GM13976 (cell line): ENCODE measurements around the gene IGFALS.
"Not testable (repeated sequence)": the region's sequence is repeated elsewhere in the genome, so short reads cannot be mapped to it uniquely, and the experiment has no call there.

Experiments used
- DNase-seq: peaks from one replicate; pipeline ENCODE4 v3.0.0; 2012; ENCODE audit warnings: low spot score
- in situ Hi-C: fragments of 300-500 bp; cut with MboI; formaldehyde crosslinking; loops from one replicate; pipeline ENCODE4 v1.12.0; 2022; ENCODE audit warnings: low sequenced_read_pairs, mixed read lengths, inconsistent platforms; ENCODE audit not compliant: unreplicated experiment
- TF ChIP-seq, protein P1 (sequence below): IDR thresholded peaks from 2 replicates; pipeline ENCODE4 v1.5.1; 2012; ENCODE audit warnings: borderline replicate concordance, mild to moderate bottlenecking; ENCODE audit not compliant: insufficient read depth; ENCODE audit errors: extremely low read depth, missing control alignments, control extremely low read depth

Gene IGFALS

DNA sequence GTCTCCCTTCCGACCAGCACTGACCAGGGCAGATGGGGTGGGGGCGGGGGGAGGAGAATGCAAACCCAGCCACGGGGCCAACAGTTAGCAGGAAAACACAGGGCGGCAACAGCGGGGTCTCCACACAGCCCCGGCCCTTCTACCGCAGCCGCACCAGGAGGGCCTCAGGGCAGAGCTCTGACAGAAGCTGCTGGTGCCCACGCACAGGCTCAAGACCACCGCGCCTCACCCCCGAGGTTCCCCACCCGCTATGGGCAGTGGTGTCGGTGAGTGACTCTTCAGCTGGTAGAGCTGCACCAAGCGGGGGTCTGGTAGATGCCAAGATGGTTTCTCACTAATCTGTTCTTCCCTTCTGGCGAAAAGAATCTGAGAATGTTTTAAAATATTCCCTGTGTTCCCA lies 17.0 kb upstream of the IGFALS start:
- TF ChIP-seq, protein P1, sequence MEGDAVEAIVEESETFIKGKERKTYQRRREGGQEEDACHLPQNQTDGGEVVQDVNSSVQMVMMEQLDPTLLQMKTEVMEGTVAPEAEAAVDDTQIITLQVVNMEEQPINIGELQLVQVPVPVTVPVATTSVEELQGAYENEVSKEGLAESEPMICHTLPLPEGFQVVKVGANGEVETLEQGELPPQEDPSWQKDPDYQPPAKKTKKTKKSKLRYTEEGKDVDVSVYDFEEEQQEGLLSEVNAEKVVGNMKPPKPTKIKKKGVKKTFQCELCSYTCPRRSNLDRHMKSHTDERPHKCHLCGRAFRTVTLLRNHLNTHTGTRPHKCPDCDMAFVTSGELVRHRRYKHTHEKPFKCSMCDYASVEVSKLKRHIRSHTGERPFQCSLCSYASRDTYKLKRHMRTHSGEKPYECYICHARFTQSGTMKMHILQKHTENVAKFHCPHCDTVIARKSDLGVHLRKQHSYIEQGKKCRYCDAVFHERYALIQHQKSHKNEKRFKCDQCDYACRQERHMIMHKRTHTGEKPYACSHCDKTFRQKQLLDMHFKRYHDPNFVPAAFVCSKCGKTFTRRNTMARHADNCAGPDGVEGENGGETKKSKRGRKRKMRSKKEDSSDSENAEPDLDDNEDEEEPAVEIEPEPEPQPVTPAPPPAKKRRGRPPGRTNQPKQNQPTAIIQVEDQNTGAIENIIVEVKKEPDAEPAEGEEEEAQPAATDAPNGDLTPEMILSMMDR, result no peak
- in situ Hi-C loops, result no loop called here

DNA sequence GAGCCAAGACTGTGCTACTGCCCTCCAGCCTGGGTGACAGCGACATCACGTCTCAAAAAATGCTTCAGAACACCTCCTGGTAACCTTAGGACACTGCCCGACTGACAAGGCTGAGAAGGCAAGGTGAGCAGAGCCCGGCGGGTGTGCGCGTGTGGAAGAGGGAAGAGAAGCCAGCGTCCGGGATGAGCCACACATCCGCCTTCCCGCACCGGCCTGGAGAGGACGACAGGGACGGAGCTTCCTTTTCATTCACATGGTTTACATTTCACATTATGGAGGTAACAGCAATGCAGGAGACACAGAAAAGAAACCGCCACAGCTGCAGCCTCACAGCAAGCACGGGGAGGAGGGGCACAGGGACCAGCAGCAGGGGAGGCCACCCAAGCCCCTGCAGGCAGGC lies 16.6 kb upstream of the IGFALS start:
- TF ChIP-seq, protein P1, result no peak
- no peak for DNase-seq
- in situ Hi-C loops, result no loop called here

More for the DNA sequence above, 17.0 kb upstream of the IGFALS start:
- no peak for DNase-seq

DNA sequence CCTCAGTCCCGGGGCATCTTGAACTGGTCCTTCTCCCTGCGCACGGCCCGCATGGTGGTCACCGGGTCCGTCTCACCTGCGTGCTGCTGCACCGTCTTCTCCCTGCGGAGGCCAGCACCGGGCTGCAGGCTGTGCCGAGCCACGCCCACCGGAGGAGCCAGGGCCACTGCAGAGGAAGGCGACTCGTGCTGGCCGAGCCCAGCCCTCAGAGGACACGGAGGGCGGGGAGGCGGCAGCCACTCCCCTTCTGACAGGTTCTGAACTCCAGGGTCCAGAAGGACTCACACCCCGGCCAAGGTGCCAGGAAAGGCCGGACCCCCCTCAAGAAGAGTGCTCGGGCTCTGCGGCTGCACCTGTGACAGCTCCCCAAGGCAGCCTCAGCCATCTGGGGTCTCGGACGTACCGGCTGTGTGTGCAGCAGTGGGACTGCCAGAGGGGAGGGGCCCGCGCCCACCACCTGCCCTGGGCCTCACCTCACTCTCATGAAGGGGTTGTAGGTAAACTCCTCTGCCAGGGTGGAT lies 15.8 kb upstream of the IGFALS start:
- DNase-seq, result no peak
- in situ Hi-C loops, result no loop called here
- TF ChIP-seq, protein P1, result no peak

DNA sequence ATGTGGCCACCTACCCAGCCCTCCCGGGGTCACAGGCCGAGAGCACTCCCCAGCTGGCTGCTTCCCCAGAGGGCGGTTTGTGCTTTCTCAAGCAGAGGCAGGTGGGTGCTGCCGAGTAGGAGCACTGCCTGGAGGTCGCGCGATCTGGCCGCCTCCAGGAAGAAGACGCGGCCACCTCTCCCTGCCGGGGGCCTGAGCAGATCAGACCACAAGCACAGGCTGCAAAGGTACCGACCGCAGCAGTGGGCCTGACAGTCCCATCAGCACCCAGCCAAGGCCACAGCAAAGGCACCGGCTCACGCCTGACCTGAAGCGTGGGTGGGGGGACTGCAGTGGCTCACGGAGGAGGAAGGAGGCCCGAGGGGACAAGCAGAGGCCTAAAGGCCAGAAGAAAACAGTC lies 15.2 kb upstream of the IGFALS start:
- in situ Hi-C loops, result no loop called here
- no peak for DNase-seq
- TF ChIP-seq, protein P1, result no peak

DNA sequence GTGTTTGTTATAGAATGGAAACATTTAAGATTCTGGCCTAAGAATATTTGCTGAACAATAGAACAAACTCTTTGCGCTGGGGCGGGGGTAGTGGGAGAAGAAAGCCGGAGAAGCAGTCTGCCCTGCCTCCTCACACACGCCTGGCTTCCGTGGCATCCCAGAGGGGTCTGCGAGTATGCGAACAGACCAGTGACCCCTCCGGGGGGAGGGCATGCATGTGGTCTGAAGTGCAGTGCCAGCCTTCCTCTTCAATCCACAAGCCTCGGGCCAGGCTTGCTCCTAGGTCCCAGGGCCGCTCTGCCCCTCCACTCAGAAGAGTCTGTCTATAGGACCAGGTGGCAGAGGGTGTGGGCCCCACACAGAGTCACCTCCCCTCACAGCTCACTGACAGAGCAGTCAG lies 14.1 kb upstream of the IGFALS start:
- TF ChIP-seq, protein P1, result no peak
- in situ Hi-C loops, result no loop called here
- DNase-seq, result no peak

DNA sequence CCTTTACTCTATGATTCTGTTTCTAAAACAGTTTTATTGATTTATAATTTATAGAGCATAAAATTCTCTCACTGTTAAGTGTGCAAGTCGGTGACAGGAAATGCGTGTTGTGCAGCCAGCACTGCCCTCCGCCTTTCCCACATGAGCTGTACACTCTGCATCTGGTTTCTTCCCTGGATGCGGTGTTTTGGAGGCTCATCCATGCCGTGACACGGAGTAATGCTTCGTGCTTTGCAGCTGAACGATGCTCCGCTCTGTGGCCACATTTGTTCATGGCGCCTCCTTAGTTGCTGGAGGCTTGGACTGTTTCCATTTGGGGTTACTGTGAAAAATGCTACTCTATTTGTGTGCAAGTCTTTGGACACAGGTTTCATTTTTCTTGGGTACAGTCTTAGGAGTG lies 7.2 kb upstream of the IGFALS start:
- no peak for DNase-seq
- in situ Hi-C loops, result no loop called here
- TF ChIP-seq, protein P1, result no peak

DNA sequence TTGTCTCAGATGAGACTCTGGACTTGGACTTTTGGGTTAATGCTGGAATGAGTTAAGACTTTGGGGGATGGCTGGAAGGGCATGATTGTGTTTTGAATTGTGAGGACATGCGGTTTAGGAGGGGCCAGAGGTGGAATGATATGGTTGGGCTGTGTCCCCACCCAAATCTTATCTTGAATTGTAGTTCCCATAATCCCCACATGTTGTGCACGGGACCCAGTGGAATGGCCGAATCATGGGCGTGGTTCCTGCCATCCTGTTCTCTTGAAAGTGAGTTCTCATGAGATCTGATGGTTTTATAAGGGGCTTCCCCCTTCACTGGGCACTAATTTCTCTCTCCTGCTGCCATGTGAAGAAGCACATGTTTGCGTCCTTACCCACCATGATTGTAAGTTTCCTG lies 5.8 kb upstream of the IGFALS start:
- in situ Hi-C loops, result not testable (repeated sequence)

More for the DNA sequence above, 5.8 kb upstream of the IGFALS start:
- not testable (repeated sequence) for DNase-seq
